GM04504 (cell line): Measurements from ENCODE around the gene HCN4.
"Not testable (repeated sequence)": the region's sequence is repeated elsewhere in the genome, so short reads cannot be mapped to it uniquely, and the experiment has no call there.

ENCODE experiments used
- DNase-seq: peaks from one replicate; pipeline ENCODE4 v3.0.0-alpha.2; 2012; ENCODE audit warnings: low read depth

HCN4 gene

DNA sequence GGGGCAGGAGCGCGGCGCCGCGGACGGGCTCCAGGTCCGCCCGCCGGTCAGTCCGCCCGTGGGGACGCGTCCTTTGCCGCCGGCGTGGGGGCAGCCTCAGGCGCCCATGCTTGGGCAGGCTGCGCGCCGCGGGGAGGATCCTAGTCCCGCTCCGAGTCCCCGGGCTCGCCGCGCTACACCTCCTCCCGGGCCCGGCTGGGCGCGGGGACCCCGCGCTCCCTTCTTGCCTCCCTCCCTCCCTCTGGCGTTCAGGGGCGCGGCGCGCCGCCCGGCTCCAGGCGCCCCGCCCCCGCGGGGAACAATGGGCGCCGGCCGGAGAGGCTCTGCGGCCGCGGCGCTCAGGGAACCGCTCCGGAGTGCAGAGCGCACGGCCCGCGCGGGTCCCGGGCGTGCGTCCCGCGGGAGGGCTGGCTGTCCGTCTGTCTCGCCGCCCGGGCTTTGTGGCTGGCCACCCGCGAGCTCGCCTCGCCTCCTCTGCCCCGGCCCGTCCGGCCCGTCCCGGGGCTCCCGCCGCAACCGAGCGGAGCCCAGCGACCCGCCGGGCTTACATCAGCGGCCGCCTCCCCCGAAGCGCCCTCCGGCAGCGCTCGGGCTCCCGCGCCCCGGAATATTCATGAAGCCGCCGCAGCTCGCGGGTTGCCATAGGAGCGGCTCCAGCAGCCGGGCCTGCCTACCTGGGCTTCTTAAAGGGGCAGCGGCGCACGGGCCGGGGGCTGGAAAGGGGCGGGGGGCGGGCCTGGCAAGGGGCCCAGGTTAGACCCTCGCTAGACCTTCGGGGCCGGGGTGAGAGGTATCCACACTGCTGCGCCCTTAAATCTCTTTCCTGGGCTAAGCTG, at the start of gene HCN4:
TSS of gene HCN4 (minus strand) at position 658 of the 836 bp plus-strand sequence. CDS start 688 bp downstream, outside the sequence.
- no peak for DNase-seq

DNA sequence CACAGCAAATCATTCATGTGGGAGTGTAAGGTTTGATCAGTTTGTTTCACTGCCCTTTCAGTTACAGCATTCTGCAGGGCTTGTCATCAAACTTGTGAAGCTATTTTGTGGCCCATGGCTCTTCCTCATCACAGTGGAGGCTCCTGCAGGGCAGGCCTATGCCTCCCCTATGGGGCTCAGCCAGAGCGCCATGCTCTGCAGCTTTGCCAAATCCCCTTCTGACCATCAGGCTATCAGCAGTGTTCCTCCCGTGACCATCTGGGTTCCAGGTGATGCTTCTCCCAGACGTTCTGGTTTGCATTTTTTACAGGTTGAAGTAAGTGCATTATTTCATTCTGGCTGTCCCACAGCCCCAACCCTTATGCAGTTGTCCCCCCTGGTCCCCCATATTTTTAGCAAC, 46.1 kb upstream of the HCN4 start:
- no peak for DNase-seq

DNA sequence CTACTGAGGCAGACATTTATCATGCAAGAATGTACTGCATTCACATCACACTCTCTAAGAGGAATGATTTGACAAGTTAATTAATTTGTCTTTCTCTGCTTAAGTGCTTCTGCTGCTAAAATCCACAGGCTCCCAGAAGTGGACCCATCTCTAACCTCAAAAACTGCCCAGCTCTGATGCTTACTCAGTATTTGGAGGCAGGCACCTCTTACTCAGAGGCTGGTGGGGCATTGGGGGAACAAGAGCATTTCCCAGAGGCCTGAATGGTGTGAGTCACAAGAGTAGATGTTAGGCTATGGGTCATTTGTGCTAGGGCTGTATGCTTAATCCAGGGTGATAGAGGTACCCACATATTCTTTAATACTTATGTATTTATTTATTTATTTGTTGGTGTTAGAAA, 34.4 kb upstream of the HCN4 start:
- no peak for DNase-seq

DNA sequence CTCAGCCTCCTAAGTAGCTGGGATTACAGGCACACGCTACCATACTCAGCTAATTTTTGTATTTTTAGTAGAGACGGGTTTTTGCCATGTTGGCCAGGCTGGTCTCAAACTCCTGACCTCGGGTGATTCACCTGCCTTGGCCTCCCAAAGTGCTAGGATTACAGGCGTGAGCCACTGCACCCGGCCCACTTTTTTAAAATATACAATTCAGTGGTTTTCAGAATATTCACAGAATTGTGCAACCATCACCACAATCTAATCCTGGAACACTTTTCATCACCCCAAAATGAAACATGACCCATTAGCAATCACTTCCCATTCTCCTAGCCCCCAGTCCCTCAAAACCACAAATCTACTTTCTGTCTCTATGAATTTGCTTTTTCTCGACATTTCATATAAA, 31.5 kb upstream of the HCN4 start:
- DNase-seq = not testable (repeated sequence)

- no peak for DNase-seq
These were observed 30.1 kb upstream of the HCN4 start for GRCh38 chr15:73398861-73399260.

DNA sequence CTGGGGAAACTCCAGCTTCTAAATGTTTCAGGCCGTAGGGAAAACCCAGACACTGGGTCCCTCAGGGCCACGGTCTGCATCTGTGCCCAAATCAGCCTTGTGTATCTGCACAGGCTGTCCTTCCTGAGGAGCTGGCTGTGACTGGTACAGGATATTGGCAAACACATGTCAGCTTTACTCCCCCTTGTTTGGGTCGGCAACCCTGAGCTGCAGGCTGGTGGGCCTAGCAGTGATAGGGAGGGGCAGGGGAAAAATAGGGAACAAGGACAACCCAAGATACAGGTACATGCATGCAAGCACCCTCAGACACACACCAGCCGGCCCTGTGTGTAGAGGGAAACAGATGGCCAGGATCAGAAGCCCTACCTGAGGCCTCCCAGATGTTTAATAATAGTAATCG, 28.7 kb upstream of the HCN4 start:
- DNase-seq = no peak

- no peak for DNase-seq
These were observed 26.9 kb upstream of the HCN4 start for GRCh38 chr15:73395671-73396070.

DNA sequence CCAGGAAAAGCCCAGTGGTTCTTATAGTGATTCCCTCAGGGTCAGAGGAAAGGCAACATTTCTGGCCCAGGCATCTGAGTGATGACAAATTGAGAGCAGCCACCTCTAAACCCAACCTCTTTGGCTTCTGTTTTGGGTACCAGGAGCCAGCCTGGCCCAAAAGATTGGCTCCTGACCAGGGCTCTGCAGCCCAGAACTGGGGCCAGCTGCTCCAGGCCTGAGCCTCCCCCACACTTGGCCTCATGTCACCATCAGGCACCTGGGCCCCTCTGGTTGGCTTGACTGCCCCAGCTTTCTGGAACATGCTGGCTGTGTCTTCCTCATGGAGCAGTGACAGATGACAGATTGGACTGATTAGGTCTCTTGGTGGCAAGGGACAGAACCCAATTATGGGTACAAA, 26.0 kb upstream of the HCN4 start:
- no peak for DNase-seq

DNA sequence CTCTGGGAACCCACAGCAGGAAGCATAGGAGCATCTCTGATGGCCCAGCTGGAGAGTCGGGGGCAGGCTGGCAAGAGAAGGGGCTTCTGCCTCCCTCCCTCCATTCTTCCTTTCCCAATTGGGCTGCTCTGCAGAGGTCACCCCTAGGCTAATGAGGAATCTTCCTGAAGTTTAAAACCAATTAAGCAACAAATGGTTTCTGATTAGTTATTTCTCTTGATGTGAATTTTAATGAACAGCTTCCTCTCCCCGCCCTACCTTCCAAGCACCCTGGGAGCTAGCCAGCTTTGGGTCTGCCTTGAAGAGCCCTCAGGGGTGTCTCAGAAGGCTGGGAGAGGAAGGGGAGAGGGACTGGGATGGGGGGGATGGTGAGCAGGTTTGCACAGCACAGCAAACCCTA, 24.6 kb upstream of the HCN4 start:
- no peak for DNase-seq

DNA sequence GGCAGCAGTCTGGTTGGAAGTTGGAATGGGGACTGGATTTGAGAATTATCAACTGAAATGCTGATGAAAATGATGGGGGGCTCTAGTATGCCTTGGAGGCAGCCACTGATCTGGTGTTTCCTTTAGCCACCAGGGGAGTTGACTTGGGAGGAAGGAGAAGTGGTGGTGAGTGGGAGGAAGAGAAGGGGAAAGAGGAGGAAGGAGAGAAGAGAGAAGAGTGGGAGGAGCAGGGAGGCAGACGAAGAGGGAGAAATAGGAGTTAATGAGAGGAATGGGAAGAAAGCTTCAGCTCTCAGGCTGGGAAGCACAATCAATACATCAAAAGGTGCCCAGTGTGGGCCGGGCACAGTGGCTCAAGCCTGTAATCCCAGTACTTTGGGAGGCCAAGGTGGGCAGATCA, 23.3 kb upstream of the HCN4 start:
- DNase-seq = no peak

DNA sequence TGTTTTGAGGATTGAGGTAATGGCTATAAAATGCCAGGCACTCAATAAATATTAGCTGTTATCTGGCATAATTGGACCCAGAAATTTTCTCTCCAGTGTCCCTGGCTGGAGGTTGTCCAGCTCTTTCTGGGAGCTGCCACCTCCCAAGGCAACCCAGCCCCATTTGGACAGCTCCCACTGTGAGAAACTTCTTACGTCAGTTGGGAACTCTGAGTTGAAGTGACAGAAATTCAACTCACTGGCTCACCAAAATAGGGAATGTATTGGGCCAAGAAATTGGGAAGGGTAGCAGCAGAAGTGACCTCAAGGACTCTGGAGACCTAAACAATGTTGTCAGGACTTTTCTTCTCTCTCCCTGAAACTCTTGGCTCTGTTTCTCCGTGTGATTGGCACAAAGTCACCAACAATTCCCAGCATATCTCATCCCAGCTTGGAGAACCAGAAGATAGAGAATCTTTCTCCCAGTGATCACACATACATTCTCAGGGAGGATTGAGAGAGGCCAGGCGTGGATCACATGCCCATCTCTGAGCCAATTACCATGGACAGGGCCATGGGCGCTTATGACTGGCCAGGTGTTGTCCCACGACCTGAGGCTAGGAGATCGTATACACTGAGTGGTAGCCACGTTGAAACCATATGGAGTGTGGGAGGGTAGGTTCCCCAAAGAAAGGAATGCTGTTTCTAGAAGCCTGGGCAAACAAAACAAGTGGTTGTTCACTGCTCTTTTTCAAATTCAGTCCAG, 22.5 kb upstream of the HCN4 start:
- no peak for DNase-seq

DNA sequence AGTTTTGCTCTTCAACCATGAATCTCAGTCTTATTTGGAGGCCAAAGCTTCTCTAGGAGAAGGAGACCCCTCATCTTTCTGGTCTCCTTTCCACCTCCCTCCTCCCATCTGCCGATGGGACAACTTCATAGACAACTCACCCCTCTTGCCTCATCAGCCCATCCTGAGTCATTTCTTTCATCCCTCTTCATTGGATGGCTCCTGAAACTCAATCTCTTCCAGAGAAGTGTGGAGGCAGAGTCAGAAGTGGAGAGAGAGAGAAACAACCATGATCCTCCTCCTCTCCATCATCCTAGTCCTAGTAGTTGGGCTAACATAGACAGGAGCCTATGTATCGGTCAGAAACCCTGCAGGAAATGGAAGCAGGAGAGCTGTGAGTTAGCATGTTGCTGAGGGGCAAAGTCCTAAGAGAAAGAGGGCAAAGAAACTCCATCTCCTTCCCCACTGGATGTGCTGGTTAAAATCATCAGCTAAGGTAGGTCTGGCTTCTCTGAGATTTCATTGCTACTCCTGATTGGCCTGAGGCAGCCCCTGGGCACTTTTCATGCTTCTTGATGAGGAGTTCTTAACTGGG, 21.3 kb upstream of the HCN4 start:
- DNase-seq = no peak

DNA sequence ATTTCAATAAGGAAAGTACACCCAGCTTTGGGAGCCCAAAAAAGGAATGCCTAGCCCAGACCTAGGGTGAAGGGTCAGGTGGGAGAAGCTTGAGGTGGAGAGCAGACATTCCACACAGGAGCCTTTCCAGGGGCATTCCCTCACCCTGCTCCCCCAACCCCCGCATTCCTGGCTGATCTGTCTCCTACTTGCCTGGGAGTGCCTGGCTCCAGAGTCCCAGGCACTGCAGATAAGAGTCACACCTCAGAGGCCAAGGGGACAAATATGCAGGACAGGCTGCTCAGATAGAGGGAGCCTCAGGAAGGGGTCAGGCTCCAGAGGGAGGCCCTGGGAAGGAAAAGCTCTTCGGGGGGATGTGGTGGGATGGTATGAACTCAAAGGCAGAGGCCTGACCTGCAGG, 20.8 kb upstream of the HCN4 start:
- no peak for DNase-seq

DNA sequence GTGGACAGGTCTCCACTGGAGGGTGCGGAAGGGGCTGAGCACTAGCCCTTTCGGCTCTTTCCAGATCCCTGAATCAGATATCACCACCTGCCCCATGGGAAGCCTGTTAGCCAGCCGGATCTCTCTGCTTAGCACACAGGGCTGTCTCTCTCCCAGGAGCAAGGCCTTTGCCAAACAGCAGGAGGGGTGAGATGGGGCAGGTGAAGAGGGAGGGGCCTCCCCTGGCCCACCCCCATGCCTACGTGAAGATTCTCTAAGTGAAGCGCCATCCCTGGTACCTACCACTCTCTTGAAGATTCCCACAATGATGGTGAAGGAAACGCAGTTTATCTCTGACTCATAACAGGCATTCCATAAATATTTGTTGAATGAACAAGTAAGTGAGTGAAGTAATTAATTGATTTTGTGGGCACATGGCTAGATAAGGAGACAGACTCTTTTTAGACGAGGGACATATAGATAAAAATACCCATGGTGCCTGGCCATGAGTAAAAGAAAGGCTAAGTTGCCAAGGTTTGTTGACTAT, 19.6 kb upstream of the HCN4 start:
- DNase-seq = no peak

GRCh38 chr15:73387507-73388255, 18.9 kb upstream of the HCN4 start:
- DNase-seq = no peak

DNA sequence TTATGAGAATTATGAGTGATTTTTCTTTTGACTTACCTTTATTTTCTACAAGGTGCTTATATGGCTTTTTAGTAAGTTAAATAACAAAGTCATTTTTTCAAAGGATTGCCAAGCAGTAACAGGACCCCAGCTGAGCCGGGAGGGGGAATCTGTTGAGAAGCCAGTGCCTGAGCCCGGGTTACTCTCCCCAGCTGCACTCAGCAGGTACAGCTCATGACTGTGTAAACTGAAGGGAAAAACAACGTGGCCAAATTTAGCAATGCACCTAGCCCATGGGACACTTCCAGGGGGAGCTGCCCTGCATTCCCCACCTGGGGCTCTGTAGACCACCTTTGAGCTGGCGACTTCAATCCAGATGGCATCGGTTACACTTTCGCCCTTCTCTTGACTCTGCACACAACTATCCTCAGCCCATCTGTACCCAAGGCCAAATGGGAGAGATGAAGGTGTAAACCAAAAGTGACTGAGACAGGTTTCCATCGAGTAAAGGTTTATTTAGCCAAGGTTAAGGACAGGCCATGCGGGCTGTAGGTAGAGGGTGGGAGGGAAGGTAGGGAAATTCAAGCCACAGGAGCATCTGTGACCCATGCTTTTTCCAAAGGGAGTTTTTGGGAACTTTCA, 18.2 kb upstream of the HCN4 start:
- DNase-seq = no peak

DNA sequence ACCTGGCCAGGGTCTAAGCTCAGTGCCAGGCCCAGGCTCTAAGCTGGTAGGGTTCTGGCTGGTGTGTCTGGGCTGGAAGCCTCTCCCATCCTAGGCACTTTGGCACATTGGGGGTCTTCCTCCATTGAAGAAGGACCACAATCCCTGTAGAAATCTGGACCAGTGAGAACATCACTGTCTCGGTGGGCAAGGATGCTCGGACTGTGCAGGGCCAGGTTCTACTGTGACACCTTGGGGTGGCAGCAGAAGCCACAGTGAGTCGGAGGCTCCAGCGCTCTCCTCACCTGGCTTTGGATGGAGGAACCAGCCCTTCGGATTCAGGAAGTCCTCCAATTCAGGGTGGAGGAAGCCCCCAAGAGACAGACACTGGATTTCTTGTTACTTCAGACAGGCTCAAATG, 17.5 kb upstream of the HCN4 start:
- DNase-seq = no peak

DNA sequence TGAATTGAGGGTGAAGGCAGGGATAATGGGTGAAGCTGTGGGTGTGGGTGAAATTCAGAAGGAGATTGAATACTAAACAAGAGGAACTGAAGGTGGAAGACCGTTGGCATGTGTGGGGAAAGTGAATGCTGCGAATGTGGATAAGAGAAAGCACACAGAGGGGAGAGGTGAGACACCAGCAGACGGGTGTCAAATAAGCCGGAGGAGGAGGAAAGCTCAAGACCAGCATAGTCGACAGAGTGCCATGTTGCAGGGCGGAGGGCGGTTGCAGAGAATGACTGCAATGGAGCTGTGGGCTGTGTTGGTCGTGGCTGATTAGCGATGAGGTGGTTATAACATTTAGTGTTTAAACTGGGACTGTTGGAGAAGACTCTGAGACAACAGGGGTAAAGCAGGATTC, 16.4 kb upstream of the HCN4 start:
- DNase-seq = no peak

GRCh38 chr15:73383310-73384189, 14.8 kb upstream of the HCN4 start:
- DNase-seq = no peak

DNA sequence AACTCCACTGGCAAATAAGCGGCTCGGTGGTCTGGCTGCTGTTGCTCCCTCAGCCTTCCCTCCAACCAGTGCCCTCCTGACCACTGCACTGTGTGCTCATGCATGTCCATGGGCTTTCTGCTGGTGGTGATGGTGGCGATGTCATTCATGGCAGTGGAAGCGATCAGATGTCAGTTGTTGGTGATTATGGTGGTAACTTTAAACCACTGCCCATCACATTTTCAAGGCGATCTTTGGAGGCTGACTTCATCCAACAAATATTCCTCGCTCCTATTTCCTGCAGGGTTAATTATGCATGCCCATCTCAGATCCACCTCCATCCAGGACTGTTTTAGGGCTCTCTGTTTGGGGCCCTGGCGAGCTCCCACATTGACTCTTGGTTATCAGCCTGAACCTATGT, 13.4 kb upstream of the HCN4 start:
- no peak for DNase-seq

DNA sequence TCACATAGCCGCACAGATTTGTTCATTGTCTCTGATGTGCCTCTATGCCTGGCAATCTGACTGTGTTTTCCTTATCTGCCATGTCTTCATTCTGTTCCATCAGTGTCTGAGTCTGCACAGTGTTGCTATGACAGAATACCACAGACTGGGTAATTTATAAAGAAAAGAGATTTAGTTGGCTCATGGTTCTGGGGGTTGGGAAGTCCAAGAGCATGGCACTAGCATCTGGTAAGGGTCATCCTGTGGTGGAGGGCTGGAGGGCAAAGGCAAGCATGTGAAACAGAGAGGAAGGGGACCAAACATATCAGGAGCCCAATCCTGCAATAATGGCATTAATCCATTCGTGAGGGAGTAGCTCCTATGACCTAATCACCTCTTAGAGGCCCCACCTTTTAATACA, 11.9 kb upstream of the HCN4 start:
- DNase-seq = no peak
